H1 (cell line): Measurements from ENCODE around the gene C1orf146. TPM values are rescaled to one million over a fixed set of nuclear protein-coding genes. Genes with fewer than 3 reads are reported as not detected.

ENCODE experiments used
- CTCF ChIA-PET: fragments of 300-600 bp; sonication (Branson Sonifier 250); formaldehyde crosslinking; loops from one replicate; lab custom pipeline; 2021; ENCODE audit not compliant: partially characterized antibody; lab: Charles Lee
- POLR2A ChIA-PET: fragments of 300-600 bp; sonication (Branson Sonifier 250); formaldehyde crosslinking; loops from one replicate; lab custom pipeline; 2021; ENCODE audit warnings: inconsistent platforms; ENCODE audit not compliant: partially characterized antibody; lab: Charles Lee
- DNase-seq, 2 experiments: peaks; one replicate each; pipeline versions ENCODE4 v3.0.0 to v3.0.0-alpha.2; 2010 to 2022; ENCODE audit warnings: low spot score in 2 of 2, low read depth in 1 of 2, mixed read lengths in 1 of 2
- FAIRE-seq: peaks from 2 replicates; lab custom pipeline; 2011; peaks lifted over from hg19 to GRCh38; lab: Jason Lieb, UNC
- H2AFZ ChIP-seq: 2 replicates; pipeline ENCODE4 v1.8.1; 2012; ENCODE audit warnings: low read length, inconsistent platforms
- H2AK5ac ChIP-seq: 2 replicates; pipeline ENCODE4 v1.6.1; 2013; ENCODE audit warnings: low read depth, low read length
- H2BK120ac ChIP-seq: replicated peaks from 2 replicates; pipeline ENCODE3; 2013; ENCODE audit warnings: low read depth, low read length, inconsistent platforms
- H2BK12ac ChIP-seq: 2 replicates; pipeline ENCODE4 v1.6.1; 2013; ENCODE audit warnings: low read depth, low read length
- H2BK15ac ChIP-seq: 2 replicates; pipeline ENCODE4 v1.6.1; 2013; ENCODE audit warnings: low read length
- H2BK20ac ChIP-seq: 2 replicates; pipeline ENCODE4 v1.6.1; 2013; ENCODE audit warnings: low read length
- H2BK5ac ChIP-seq: 2 replicates; pipeline ENCODE4 v1.6.1; 2013; ENCODE audit warnings: low read depth, low read length
- H3K14ac ChIP-seq: 2 replicates; pipeline ENCODE4 v1.6.1; 2013; ENCODE audit warnings: inconsistent platforms; ENCODE audit not compliant: insufficient read length
- H3K18ac ChIP-seq: 2 replicates; pipeline ENCODE4 v1.6.1; 2013; ENCODE audit warnings: low read length; ENCODE audit errors: extremely low read depth
- H3K23ac ChIP-seq: 2 replicates; pipeline ENCODE4 v1.6.1; 2013; ENCODE audit warnings: inconsistent platforms; ENCODE audit not compliant: insufficient read length
- H3K23me2 ChIP-seq: 2 replicates; pipeline ENCODE4 v1.6.1; 2013; ENCODE audit warnings: low read depth, low read length
- H3K27ac ChIP-seq: 2 replicates; pipeline ENCODE4 v1.6.1; 2011; ENCODE audit warnings: low read depth, low read length, inconsistent platforms
- H3K27me3 ChIP-seq, 4 experiments: replicated peaks in 1 of 4; 1 replicate in 1 of 4; 2 replicates in 3 of 4; pipeline versions ENCODE4 v1.6.1 to v1.8.1; 2011 to 2013; ENCODE audit warnings: low read length in 3 of 4, mild to moderate bottlenecking in 3 of 4, inconsistent platforms in 2 of 4, mixed read lengths in 2 of 4, moderate library complexity in 1 of 4; ENCODE audit not compliant: control insufficient read depth in 3 of 4, insufficient read depth in 3 of 4; ENCODE audit errors: extremely low read depth in 1 of 4
- H3K36me3 ChIP-seq, 4 experiments: 2 replicates each; pipeline versions ENCODE4 v1.6.1 to v1.8.1; 2011 to 2013; ENCODE audit warnings: mild to moderate bottlenecking in 4 of 4, low read length in 3 of 4, moderate library complexity in 2 of 4, control low read depth in 1 of 4, inconsistent platforms in 1 of 4; ENCODE audit not compliant: insufficient read depth in 4 of 4, control insufficient read depth in 2 of 4
- H3K4ac ChIP-seq: replicated peaks from 2 replicates; pipeline ENCODE3; 2013; ENCODE audit warnings: low read length, low read depth, mixed read lengths, inconsistent platforms; ENCODE audit not compliant: insufficient read length
- H3K4me1 ChIP-seq, 4 experiments: replicated peaks in 1 of 4; 1 replicate in 1 of 4; 2 replicates in 3 of 4; pipeline versions ENCODE4 v1.6.1 to v1.8.1; 2011 to 2013; ENCODE audit warnings: low read length in 3 of 4, inconsistent platforms in 2 of 4, mixed read lengths in 1 of 4; ENCODE audit not compliant: insufficient read depth in 4 of 4, control insufficient read depth in 3 of 4
- H3K4me2 ChIP-seq, 2 experiments: 2 replicates each; pipeline versions ENCODE4 v1.6.1 to v1.8.1; 2011 to 2013; ENCODE audit warnings: low read depth in 2 of 2, low read length in 2 of 2, control low read depth in 1 of 2, inconsistent platforms in 1 of 2, mild to moderate bottlenecking in 1 of 2; ENCODE audit not compliant: insufficient read depth in 1 of 2
- H3K4me3 ChIP-seq, 4 experiments: fragments of 200-600, 300-600 bp in 1 of 4; sonication (generic), shearing (Covaris generic), sonication (Bioruptor Twin) in 1 of 4; 2 replicates each; pipeline versions ENCODE4 v1.5.1 to v1.8.1; 2011 to 2016; ENCODE audit warnings: low read length in 4 of 4, low read depth in 3 of 4, control low read depth in 2 of 4, inconsistent platforms in 2 of 4, mild to moderate bottlenecking in 2 of 4, mixed read lengths in 1 of 4, moderate library complexity in 1 of 4; ENCODE audit not compliant: insufficient read depth in 2 of 4; ENCODE audit errors: extremely low read depth in 1 of 4
- H3K56ac ChIP-seq: replicated peaks from 2 replicates; pipeline ENCODE3; 2013; ENCODE audit warnings: low read depth, mild to moderate bottlenecking, mixed read lengths, low read length, inconsistent platforms; ENCODE audit not compliant: insufficient read length
- H3K79me1 ChIP-seq: 2 replicates; pipeline ENCODE4 v1.6.1; 2013; ENCODE audit warnings: low read depth, low read length, control low read depth
- H3K79me2 ChIP-seq, 2 experiments: 2 replicates each; pipeline versions ENCODE4 v1.6.1 to v1.8.1; 2012 to 2013; ENCODE audit warnings: low read length in 2 of 2, mild to moderate bottlenecking in 2 of 2, inconsistent platforms in 1 of 2; ENCODE audit not compliant: insufficient read depth in 2 of 2, control insufficient read depth in 1 of 2
- H3K9ac ChIP-seq, 4 experiments: replicated peaks in 1 of 4; 1 replicate in 1 of 4; 2 replicates in 3 of 4; pipeline versions ENCODE4 v1.6.1 to v1.8.1; 2011 to 2013; ENCODE audit warnings: low read depth in 3 of 4, low read length in 3 of 4, control low read depth in 2 of 4, mild to moderate bottlenecking in 2 of 4, moderate library complexity in 2 of 4, inconsistent platforms in 1 of 4; ENCODE audit errors: extremely low read depth in 1 of 4
- H3K9me3 ChIP-seq, 2 experiments: 2 replicates each; pipeline versions ENCODE4 v1.6.1 to v1.8.1; 2012 to 2013; ENCODE audit warnings: mild to moderate bottlenecking in 2 of 2, moderate library complexity in 2 of 2, control low read depth in 1 of 2, inconsistent platforms in 1 of 2, low read depth in 1 of 2, low read length in 1 of 2, mixed read lengths in 1 of 2; ENCODE audit not compliant: insufficient read depth in 2 of 2
- H4K20me1 ChIP-seq, 2 experiments: replicated peaks in 1 of 2; 2 replicates each; pipeline versions ENCODE3 to v1.8.1; 2011 to 2013; ENCODE audit warnings: inconsistent platforms in 2 of 2, low read length in 2 of 2, mild to moderate bottlenecking in 1 of 2; ENCODE audit not compliant: insufficient read depth in 2 of 2, control insufficient read depth in 1 of 2
- H4K5ac ChIP-seq: 2 replicates; pipeline ENCODE4 v1.6.1; 2013; ENCODE audit warnings: low read length, low read depth, mixed read lengths, inconsistent platforms; ENCODE audit not compliant: insufficient read length
- H4K8ac ChIP-seq: 2 replicates; pipeline ENCODE4 v1.8.0; 2013; ENCODE audit warnings: mild to moderate bottlenecking, moderate library complexity, low read length, inconsistent platforms; ENCODE audit not compliant: insufficient read depth; ENCODE audit errors: extremely low read depth
- H4K91ac ChIP-seq: replicated peaks from 2 replicates; pipeline ENCODE3; 2013; ENCODE audit warnings: low read length, mixed read lengths, inconsistent platforms; ENCODE audit not compliant: insufficient read length
- ASH2L ChIP-seq: fragments of 200-600, 300-600 bp; sonication (generic); IDR thresholded peaks from one replicate; pipeline ENCODE4 v1.7.1; 2017; ENCODE audit warnings: low read length
- ATF3 ChIP-seq: IDR thresholded peaks from 2 replicates; pipeline ENCODE4 v1.6.1; 2011; ENCODE audit warnings: low read depth, mild to moderate bottlenecking, low read length; ENCODE audit not compliant: insufficient read depth
- CTBP2 ChIP-seq: IDR thresholded peaks from 2 replicates; pipeline ENCODE4 v1.7.0; 2011; ENCODE audit warnings: borderline replicate concordance, mild to moderate bottlenecking, moderate library complexity, mixed read lengths, low read length; ENCODE audit not compliant: insufficient read depth, insufficient read length
- EP300 ChIP-seq, 2 experiments: IDR thresholded peaks; 1 replicate in 1 of 2; 2 replicates in 1 of 2; pipeline ENCODE4 v1.6.1; 2011 to 2012; ENCODE audit warnings: low read depth in 2 of 2, low read length in 2 of 2, mild to moderate bottlenecking in 2 of 2, borderline replicate concordance in 1 of 2, inconsistent platforms in 1 of 2, moderate library complexity in 1 of 2
- MAFK ChIP-seq: IDR thresholded peaks from 2 replicates; pipeline ENCODE4 v1.6.1; 2012; ENCODE audit warnings: low read depth, mild to moderate bottlenecking, improper control_type of control experiment, low read length
- NRF1 ChIP-seq: IDR thresholded peaks from 2 replicates; pipeline ENCODE4 v1.6.1; 2011; ENCODE audit warnings: mild to moderate bottlenecking, low read depth, low read length, improper control_type of control experiment
- RBBP5 ChIP-seq: IDR thresholded peaks from 2 replicates; pipeline ENCODE4 v1.7.1; 2012; ENCODE audit warnings: low read depth, mild to moderate bottlenecking, inconsistent platforms, low read length, moderate library complexity, borderline replicate concordance
- SIX5 ChIP-seq: IDR thresholded peaks from 2 replicates; pipeline ENCODE4 v1.6.1; 2011; ENCODE audit warnings: mild to moderate bottlenecking, low read depth, low read length
- SP2 ChIP-seq: IDR thresholded peaks from 2 replicates; pipeline ENCODE4 v1.6.1; 2012; ENCODE audit warnings: mild to moderate bottlenecking, low read length, inconsistent platforms
- TBP ChIP-seq: IDR thresholded peaks from 2 replicates; pipeline ENCODE4 v1.6.1; 2011; ENCODE audit warnings: low read depth, low read length, improper control_type of control experiment
- TCF12 ChIP-seq: IDR thresholded peaks from 2 replicates; pipeline ENCODE4 v1.6.1; 2011; ENCODE audit warnings: low read depth, mild to moderate bottlenecking, low read length
- TEAD4 ChIP-seq: IDR thresholded peaks from 2 replicates; pipeline ENCODE4 v1.6.1; 2012; ENCODE audit warnings: low read depth, low read length, inconsistent platforms, mixed read lengths
- ZNF274 ChIP-seq: IDR thresholded peaks from 2 replicates; pipeline ENCODE4 v1.7.0; 2012; ENCODE audit warnings: low read length, borderline replicate concordance; ENCODE audit errors: extremely low read depth
- WGBS, 2 experiments: shearing (Covaris generic) in 1 of 2; methylation state at CpG; one replicate each; pipeline versions ENCODE4 v1.1.6 to v1.1.7; 2013 to 2015; ENCODE audit warnings: low lambda C conversion rate in 2 of 2, mixed read lengths in 2 of 2, inconsistent platforms in 1 of 2, low coverage in 1 of 2, missing lambda C conversion rate in 1 of 2; ENCODE audit not compliant: insufficient replicate concordance in 2 of 2, insufficient coverage in 1 of 2, insufficient read length in 1 of 2; ENCODE audit errors: extremely low coverage in 1 of 2, missing lambda C conversion rate in 1 of 2; 5-methylcytosine and 5-hydroxymethylcytosine counted together
- polyA plus RNA-seq, 7 experiments: library from polyadenylated mRNA; depleted of rRNA in 3 of 7; stranded (reverse) in 5 of 7; unstranded in 2 of 7; fragments of >200 nt in 5 of 7; fragments of 200-250 nt in 2 of 7; gene quantifications; 1 replicate in 5 of 7; 2 replicates in 1 of 7; 4 replicates in 1 of 7; pipeline versions ENCODE4 v1.2.1 to v1.2.3, GENCODE V29; 2011 to 2013; ENCODE audit warnings: missing spikeins in 2 of 7, mixed read lengths in 2 of 7
- total RNA-seq: library from RNA; stranded (reverse); fragmentation: NEBNext Ultra II Directional; extraction: Animal tissue kit (Norgen Biotek cat#: 25700); gene quantifications from 2 replicates; pipeline ENCODE4 v1.2.1, GENCODE V29; 2021
- TF ChIP-seq, protein P1 (sequence below): IDR thresholded peaks from 2 replicates; pipeline ENCODE4 v1.6.1; 2012; ENCODE audit warnings: inconsistent platforms

Gene C1orf146
- total and polyA plus RNA-seq, 2 of the 8 experiments (the other 6 are each of a cell fraction or from before 2014, with no cell fraction given): not detected

DNA sequence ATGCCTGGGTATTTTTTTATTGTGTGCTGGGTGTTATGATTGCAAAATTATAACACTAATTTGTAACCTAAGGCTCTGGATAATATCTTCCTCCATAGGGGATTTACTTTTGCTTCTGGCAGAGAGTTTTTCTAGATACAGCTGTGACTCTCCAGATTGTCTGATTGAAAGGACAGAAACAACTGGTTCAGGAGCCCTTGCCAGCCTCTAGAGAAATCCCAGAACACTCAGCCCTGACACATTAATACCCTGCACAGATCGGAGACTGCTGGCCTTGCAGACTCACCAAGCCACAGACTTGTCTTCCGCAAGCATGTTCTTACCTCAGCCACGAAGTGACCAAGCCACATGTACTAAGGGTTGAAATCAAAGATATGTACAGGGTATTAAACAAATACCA lies 10.7 kb downstream of the C1orf146 start:
- H4K91ac ChIP-seq: no peak overlapping the region
- 89% methylated on average over 3 of the region's 3 CpGs; no CpG with 5 or more reads in 1 of the 2 experiments for WGBS, 2 experiments
- H3K14ac ChIP-seq: no peak overlapping the region
- H2AFZ ChIP-seq: no peak overlapping the region
- H3K4me3 ChIP-seq: no peak overlapping the region
- H2BK5ac ChIP-seq: no peak overlapping the region
- POLR2A ChIA-PET: no interaction called here
- H2BK20ac ChIP-seq: no peak overlapping the region
- H3K56ac ChIP-seq: no peak overlapping the region
- H2BK12ac ChIP-seq: no peak overlapping the region
- H3K27ac ChIP-seq: no peak overlapping the region
- no peak overlapping the region for H3K9ac ChIP-seq
- no peak overlapping the region for H2BK15ac ChIP-seq
- H3K9me3 ChIP-seq: no peaks in the 10 kb centered on the region
- no peak overlapping the region for H4K8ac ChIP-seq
- no peaks in the 10 kb centered on the region for H3K36me3 ChIP-seq
- H4K20me1 ChIP-seq: no peaks in the 10 kb centered on the region
- no peak overlapping the region for H3K4me2 ChIP-seq
- H3K18ac ChIP-seq: no peak overlapping the region
- DNase-seq (no peak), FAIRE-seq (no peak)
- CTCF ChIA-PET: interaction anchor here (1.7 kb wide), 1 partner anchor 54 kb away, joined by 4 read pairs; no protein-coding TSS in a partner anchor
- no peak overlapping the region for H4K5ac ChIP-seq
- no peak overlapping the region for H3K4ac ChIP-seq
- H2BK120ac ChIP-seq: no peak overlapping the region
- no peak overlapping the region for H3K23ac ChIP-seq
- H3K4me1 ChIP-seq: peaks cover 0 to 2% (median 0%) of the 10 kb centered on the region in 4 experiments; a peak in 1 of 7 replicates
- H3K27me3 ChIP-seq: no peaks in the 10 kb centered on the region
- no peaks in the 10 kb centered on the region; the same call in 1 of the 2 replicates for H3K23me2 ChIP-seq
- H3K79me2 ChIP-seq: no peaks in the 10 kb centered on the region
- H3K79me1 ChIP-seq: no peaks in the 10 kb centered on the region
- no peak overlapping the region for H2AK5ac ChIP-seq
- no peak for TF ChIP-seq EP300 (IDR thresholded peaks at IDR 0.05; ENCODE audit: borderline replicate concordance in 1 of 2, low read depth in 2 of 2, low read length in 2 of 2)
- no peak for TF ChIP-seq TBP
- TF ChIP-seq SP2: no peak
- TF ChIP-seq TCF12: no peak
- no peak for TF ChIP-seq ASH2L
- TF ChIP-seq NRF1: no peak
- TF ChIP-seq, protein P1, sequence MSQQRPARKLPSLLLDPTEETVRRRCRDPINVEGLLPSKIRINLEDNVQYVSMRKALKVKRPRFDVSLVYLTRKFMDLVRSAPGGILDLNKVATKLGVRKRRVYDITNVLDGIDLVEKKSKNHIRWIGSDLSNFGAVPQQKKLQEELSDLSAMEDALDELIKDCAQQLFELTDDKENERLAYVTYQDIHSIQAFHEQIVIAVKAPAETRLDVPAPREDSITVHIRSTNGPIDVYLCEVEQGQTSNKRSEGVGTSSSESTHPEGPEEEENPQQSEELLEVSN: no peak
- no peak for TF ChIP-seq TEAD4
- TF ChIP-seq ZNF274: no peak
- TF ChIP-seq RBBP5: no peak
- TF ChIP-seq MAFK: no peak
- TF ChIP-seq ATF3: no peak
- no peak for TF ChIP-seq CTBP2
- no peak for TF ChIP-seq SIX5
